Measurements from ENCODE around the gene ZNF716.
"Not testable (repeated sequence)": the region's sequence is repeated elsewhere in the genome, so short reads cannot be mapped to it uniquely, and the experiment has no call there.

The ZNF716 gene

GRCh38 chr7:57425969-57426628, 23.9 kb upstream of the ZNF716 start:
- DNase-seq (ENCODE audit: low read depth, low spot score), result no peak

GRCh38 chr7:57426629-57427003, 23.4 kb upstream of the ZNF716 start:
- no peak for DNase-seq (ENCODE audit: low read depth, low spot score)

- no peak for DNase-seq (ENCODE audit: low read depth, low spot score)
Measured at GRCh38 chr7:57427146-57427545, 22.8 kb upstream of the ZNF716 start.

GRCh38 chr7:57427594-57427993, 22.4 kb upstream of the ZNF716 start:
- DNase-seq (ENCODE audit: low read depth, low spot score), result no peak

- no peak for DNase-seq (ENCODE audit: low read depth, low spot score)
Measured at GRCh38 chr7:57432583-57432982, 17.4 kb upstream of the ZNF716 start.

GRCh38 chr7:57437581-57437980, 12.4 kb upstream of the ZNF716 start:
- no peak for DNase-seq (ENCODE audit: low read depth, low spot score)

- no peak for DNase-seq (ENCODE audit: low read depth, low spot score)
Measured at GRCh38 chr7:57438244-57438643, 11.7 kb upstream of the ZNF716 start.

GRCh38 chr7:57443567-57443966, 6.4 kb upstream of the ZNF716 start:
- DNase-seq (ENCODE audit: low read depth, low spot score), result no peak

- DNase-seq (ENCODE audit: low read depth, low spot score), result not testable (repeated sequence)
Measured at GRCh38 chr7:57469186-57469828, 19.3 kb downstream of the ZNF716 start.

- not testable (repeated sequence) for DNase-seq (ENCODE audit: low read depth, low spot score)
Measured at GRCh38 chr7:57480304-57480703, 30.3 kb downstream of the ZNF716 start.

- not testable (repeated sequence) for DNase-seq (ENCODE audit: low read depth, low spot score)
Measured at GRCh38 chr7:57485022-57485421, 35.0 kb downstream of the ZNF716 start.

- no peak for DNase-seq (ENCODE audit: low read depth, low spot score)
Measured at GRCh38 chr7:57487957-57488356, 38.0 kb downstream of the ZNF716 start.

- DNase-seq (ENCODE audit: low read depth, low spot score), result not testable (repeated sequence)
Measured at GRCh38 chr7:57495111-57495510, 45.1 kb downstream of the ZNF716 start.

GRCh38 chr7:57496395-57496794, 46.4 kb downstream of the ZNF716 start:
- no peak for DNase-seq (ENCODE audit: low read depth, low spot score)

GRCh38 chr7:57505176-57505575, 55.2 kb downstream of the ZNF716 start:
- DNase-seq (ENCODE audit: low read depth, low spot score), result no peak
